Osteocyte (in vitro differentiated cells): ENCODE measurements around the gene NRK. TPM values are rescaled to one million over a fixed set of nuclear protein-coding genes. Genes with fewer than 3 reads are reported as not detected.
"Not testable (repeated sequence)": the region's sequence is repeated elsewhere in the genome, so short reads cannot be mapped to it uniquely, and the experiment has no call there.

Source experiments
- DNase-seq: peaks from one replicate; pipeline ENCODE4 v3.0.0; 2021; ENCODE audit warnings: mixed read lengths; ENCODE audit not compliant: unreplicated experiment; ENCODE audit errors: extremely low spot score
- H3K27ac Mint-ChIP-seq: one replicate; pipeline ENCODE4 v1.8.0; 2021; ENCODE audit warnings: mild to moderate bottlenecking, mixed read lengths; ENCODE audit not compliant: unreplicated experiment
- H3K27me3 Mint-ChIP-seq: one replicate; pipeline ENCODE4 v1.8.0; 2021; ENCODE audit warnings: mixed read lengths; ENCODE audit not compliant: unreplicated experiment
- H3K36me3 Mint-ChIP-seq: one replicate; pipeline ENCODE4 v1.8.0; 2021; ENCODE audit warnings: mixed read lengths; ENCODE audit not compliant: unreplicated experiment
- H3K4me1 Mint-ChIP-seq: one replicate; pipeline ENCODE4 v1.8.0; 2021; ENCODE audit warnings: mixed read lengths; ENCODE audit not compliant: unreplicated experiment
- H3K4me3 Mint-ChIP-seq: one replicate; pipeline ENCODE4 v1.8.0; 2021; ENCODE audit warnings: mild to moderate bottlenecking, moderate library complexity, mixed read lengths; ENCODE audit not compliant: unreplicated experiment
- H3K9me3 Mint-ChIP-seq: one replicate; pipeline ENCODE4 v1.8.0; 2021; ENCODE audit warnings: mixed read lengths; ENCODE audit not compliant: unreplicated experiment
- total RNA-seq: library from RNA; stranded (reverse); gene quantifications from 2 replicates; pipeline ENCODE4 v1.2.1, GENCODE V29; 2021
- TF ChIP-seq, protein P1 (sequence below): fragments of 200-600 bp; sonication (generic); IDR thresholded peaks from 2 replicates; pipeline ENCODE4 v1.5.0; 2021; ENCODE audit warnings: antibody characterized with exemption, mild to moderate bottlenecking, moderate library complexity

Gene NRK
- total RNA-seq, 1 donor from 2014 or later: 5.6 TPM

DNA sequence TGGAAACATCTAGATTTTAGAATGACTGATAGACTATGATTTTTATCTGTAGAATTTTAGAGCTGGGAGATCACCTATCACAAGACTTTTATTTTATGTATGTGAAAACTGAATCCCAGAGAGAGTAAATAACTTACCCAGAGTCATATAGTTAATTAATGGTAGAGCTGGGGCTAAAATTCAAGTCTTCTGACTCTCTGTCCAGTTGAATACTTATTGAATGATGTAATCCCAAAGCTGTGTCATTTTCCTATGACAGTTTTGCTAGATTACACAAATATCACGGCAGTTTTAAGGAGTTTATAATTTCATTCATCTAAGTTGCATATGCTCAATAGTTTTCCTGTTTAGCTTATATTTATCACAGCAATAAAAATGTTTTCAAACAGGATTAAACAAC is 6.7 kb downstream of the NRK start:
- Mint-ChIP-seq H3K27me3 (no peaks in the 10 kb centered on the region), H3K27ac (no peak overlapping the region), H3K4me3 (no peak overlapping the region), H3K36me3 (no peaks in the 10 kb centered on the region), H3K4me1 (peaks cover 6% of the 10 kb centered on the region), H3K9me3 (no peaks in the 10 kb centered on the region)
- no peak for DNase-seq
- TF ChIP-seq, protein P1, sequence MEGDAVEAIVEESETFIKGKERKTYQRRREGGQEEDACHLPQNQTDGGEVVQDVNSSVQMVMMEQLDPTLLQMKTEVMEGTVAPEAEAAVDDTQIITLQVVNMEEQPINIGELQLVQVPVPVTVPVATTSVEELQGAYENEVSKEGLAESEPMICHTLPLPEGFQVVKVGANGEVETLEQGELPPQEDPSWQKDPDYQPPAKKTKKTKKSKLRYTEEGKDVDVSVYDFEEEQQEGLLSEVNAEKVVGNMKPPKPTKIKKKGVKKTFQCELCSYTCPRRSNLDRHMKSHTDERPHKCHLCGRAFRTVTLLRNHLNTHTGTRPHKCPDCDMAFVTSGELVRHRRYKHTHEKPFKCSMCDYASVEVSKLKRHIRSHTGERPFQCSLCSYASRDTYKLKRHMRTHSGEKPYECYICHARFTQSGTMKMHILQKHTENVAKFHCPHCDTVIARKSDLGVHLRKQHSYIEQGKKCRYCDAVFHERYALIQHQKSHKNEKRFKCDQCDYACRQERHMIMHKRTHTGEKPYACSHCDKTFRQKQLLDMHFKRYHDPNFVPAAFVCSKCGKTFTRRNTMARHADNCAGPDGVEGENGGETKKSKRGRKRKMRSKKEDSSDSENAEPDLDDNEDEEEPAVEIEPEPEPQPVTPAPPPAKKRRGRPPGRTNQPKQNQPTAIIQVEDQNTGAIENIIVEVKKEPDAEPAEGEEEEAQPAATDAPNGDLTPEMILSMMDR: no peak

DNA sequence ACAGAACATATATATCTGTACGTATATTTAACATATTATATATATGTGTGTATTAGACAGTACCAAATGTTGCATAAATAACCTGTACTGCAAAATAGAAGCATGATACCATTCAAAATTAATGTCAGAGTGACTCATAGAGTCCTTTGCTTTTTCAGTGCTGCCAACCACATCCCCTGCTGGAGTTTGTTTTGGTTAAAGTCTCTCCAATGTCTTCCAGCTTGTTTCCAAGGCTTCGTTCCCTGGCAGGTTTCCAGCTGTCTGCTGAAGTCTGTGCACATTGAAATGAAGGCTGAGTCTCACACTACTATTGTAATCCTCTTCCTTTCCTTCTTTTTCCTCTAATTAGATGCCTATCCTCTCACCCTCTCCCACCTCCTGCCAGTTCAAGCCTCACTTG is 14.9 kb downstream of the NRK start:
- DNase-seq: peak; percentile 87

DNA sequence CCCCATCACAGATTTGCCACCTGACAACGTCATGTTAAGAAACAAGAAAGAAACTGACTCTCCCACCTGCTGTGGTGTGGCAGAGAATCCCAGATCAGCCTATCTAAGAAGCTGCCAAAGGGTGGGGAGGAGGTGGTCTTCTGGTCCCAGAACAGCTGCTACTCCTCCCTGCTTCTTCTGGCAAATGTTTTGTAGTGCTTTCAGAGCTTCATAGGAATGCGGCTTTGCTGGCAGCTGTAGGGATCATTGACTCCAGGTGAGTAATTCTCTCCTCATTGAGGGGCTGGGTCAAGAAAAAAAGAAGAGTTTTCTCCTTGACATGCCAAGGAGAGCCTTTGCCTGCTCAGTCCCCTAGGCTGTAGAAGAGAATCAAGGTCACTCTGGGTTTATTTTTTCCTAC is 23.3 kb downstream of the NRK start:
- Mint-ChIP-seq H3K27me3 (no peaks in the 10 kb centered on the region), H3K9me3 (no peaks in the 10 kb centered on the region), H3K4me3 (no peak overlapping the region), H3K4me1 (peaks cover 5% of the 10 kb centered on the region), H3K27ac (no peak overlapping the region), H3K36me3 (no peaks in the 10 kb centered on the region)
- DNase-seq: no peak
- TF ChIP-seq, protein P1: no peak

More for the DNA sequence above, 14.9 kb downstream of the NRK start:
- Mint-ChIP-seq H3K36me3 (no peaks in the 10 kb centered on the region), H3K27me3 (no peaks in the 10 kb centered on the region), H3K4me3 (no peak overlapping the region), H3K27ac (peak overlapping the region; percentile 83), H3K9me3 (no peaks in the 10 kb centered on the region), H3K4me1 (peaks cover 30% of the 10 kb centered on the region)
- TF ChIP-seq, protein P1: no peak

DNA sequence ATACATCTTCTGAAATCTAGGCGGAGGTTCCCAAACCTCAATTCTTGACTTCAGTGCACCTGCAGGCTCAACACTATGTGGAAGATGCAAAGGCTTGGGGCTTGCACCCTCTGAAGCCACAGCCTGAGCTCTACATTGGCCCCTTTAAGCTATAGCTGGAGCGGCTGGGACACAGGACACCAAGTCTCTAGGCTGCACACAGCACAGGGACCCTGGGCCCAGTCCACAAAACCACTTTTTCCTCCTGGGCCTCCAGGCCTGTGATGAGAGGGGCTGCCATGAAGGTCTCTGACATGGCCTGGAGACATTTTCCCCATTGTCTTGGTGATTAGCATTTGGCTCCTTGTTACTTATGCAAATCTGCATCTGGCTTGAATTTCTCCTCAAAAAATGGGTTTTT is 27.8 kb downstream of the NRK start:
- H3K4me3 Mint-ChIP-seq, H3K9me3 Mint-ChIP-seq, H3K27ac Mint-ChIP-seq, H3K4me1 Mint-ChIP-seq, H3K27me3 Mint-ChIP-seq, DNase-seq, H3K36me3 Mint-ChIP-seq: not testable (repeated sequence)

DNA sequence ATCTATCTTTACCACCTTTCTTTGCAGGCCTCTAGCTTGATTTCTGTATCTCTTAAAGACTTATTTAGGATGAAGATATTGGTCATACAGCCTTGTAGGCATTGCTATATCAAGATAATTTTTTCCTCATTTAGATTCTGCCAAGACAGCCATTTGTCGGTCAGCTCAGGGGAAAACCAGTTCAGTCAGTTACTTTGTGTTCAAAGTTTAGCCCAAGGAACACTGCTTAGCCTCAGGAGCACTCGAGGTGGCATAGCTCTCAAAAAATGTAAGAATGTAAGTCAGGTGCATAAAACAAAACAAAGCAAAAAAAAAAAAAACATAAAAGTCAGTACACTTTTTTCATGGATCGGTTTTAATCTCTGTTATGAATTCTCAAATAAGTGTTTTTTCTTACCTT is 43.4 kb downstream of the NRK start:
- Mint-ChIP-seq H3K9me3 (peaks cover 4% of the 10 kb centered on the region), H3K4me1 (peaks cover 6% of the 10 kb centered on the region), H3K4me3 (no peak overlapping the region), H3K27ac (no peak overlapping the region), H3K27me3 (no peaks in the 10 kb centered on the region), H3K36me3 (no peaks in the 10 kb centered on the region)
- no peak for DNase-seq
- TF ChIP-seq, protein P1: no peak

DNA sequence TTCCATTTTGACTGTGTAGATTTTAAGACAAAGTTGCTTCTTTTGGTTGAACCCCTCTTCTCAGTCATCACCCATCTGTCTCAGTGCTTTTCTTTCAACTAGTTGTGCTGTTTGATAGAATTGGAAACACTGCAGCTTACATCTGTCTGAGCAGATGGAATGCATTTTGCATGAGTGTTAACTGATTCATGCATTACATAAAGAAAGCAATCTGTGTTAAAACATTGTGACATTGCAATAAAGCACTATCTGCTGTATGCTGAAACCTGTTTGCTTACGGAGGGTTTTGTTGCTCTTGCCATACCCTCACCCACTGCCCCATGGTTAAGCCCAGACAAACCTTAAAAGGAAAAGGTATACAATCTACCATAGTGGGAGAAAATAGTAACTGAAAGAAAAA is 47.4 kb downstream of the NRK start:
- H3K36me3 Mint-ChIP-seq: no peaks in the 10 kb centered on the region

More for the DNA sequence above, 47.4 kb downstream of the NRK start:
- peaks cover 6% of the 10 kb centered on the region for H3K4me1 Mint-ChIP-seq
- DNase-seq: no peak
- no peak overlapping the region for H3K27ac Mint-ChIP-seq
- TF ChIP-seq, protein P1: no peak
- H3K27me3 Mint-ChIP-seq: no peaks in the 10 kb centered on the region
- no peak overlapping the region for H3K4me3 Mint-ChIP-seq
- H3K9me3 Mint-ChIP-seq: peaks cover 9% of the 10 kb centered on the region
